ENCODE results near the gene CENPN. TPM values are rescaled to one million over a fixed set of nuclear protein-coding genes. Genes with fewer than 3 reads are reported as not detected.

The CENPN gene
- total RNA-seq, 1 donor from 2014 or later, result 57.2 TPM

DNA sequence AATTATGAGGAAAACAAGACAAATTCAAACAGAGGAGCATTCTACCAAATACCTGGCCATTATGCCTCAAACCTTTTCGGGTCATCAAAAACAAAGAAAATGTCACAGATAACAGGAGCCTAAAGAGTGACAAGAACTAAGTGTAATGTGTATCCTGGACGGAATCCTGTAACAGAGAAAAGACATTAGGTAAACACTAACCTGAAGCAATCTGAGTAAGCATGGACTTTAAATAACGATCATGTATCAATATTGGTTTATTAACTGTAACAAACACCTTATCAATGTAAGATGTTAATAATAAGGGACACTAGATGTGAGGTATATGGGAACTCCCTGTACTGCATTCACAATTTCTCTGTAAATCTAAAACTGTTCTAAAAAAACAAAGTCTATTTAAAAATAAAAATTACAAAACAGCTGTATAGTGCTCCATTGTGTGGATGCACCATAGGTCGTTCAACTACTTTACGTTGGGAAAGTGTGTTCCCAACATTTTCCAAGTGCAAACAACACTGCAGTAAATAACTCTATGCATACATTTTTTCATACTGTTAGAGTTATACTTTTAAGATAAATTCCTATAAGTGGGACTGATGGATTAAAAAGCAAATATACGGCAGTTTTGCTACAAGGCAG lies 15.1 kb upstream of the CENPN start:
- no peak for DNase-seq

DNA sequence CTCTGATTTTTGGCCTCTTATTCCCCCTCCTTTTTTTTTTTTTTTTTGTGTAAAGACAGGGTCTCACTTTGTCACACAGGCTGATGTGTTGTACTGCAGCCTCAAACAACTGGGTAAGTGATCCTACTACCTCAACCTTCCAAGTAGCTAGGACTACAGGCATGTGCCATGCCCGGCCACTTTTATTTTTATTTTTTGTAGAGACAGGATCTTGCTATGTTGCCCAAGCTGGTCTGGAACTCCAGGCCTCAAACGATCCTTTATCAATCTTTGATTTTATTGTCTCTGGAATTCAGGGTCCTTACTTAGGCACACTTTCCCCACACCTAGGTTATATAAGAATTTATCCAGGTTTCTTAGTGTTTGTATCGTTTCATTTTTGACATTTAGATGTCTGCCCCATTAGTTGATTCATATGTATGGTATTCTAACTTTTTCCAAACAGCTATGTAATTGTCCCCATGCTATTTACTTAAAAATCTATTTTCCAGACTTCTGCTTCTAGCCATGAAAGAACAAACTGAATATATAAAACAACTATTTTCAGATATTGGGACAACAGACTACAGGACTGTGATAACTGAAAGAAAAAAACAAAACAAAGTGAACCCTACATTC lies 14.2 kb upstream of the CENPN start:
- no peak for DNase-seq

DNA sequence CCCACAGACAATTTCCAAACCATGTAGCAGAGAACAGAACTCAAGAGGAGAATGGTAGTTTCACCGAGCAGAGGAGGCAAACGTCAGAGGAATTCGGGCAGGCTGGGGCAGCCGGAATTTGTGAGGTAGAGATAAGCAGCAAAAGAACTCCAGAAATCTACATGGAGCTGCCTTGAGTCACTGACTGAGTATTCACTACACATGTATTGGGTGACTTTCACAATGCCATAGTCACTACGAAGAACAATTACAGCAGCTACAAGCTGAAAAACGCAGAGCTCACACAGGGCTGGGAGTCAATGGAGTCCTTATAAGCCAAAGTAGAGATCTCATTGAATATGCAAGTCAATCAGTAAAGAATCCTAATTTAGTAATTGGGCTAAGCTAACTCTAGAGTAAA lies 13.7 kb upstream of the CENPN start:
- DNase-seq, result peak; percentile 62

DNA sequence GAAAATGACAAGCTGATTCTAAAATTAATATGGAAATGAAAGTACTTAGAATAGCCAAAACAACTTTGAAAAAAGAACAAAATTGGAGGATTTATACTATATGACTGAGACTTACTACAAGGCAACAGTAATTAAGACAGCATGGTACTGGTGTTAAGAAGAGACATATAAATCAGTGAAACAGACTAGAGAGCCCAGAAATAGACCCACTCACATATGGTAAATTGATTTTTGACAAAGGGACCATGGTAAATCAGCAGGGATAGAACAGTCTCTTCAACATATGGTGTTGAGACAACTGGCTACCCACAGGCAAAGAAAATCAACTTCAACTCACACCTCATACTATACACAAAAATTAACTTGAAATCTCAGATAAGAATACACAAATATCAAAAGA lies 13.2 kb upstream of the CENPN start:
- no peak for DNase-seq

DNA sequence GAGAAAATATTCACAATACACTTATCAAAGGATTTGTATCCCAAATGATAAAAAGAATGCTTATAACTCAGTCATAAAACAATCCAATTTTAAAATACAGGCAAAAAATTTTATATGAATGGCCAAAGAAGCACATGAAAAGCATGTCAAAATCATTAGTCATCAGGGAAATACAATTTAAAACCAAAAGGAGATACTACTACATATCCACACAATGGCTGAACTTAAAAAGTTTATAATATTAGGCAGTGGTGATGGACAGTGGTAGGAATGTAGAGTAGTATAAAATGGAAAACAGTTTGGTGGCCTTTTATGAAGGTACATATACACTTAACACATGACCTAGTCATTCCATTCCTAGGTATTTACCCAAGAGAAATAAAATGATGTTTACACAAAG lies 12.6 kb upstream of the CENPN start:
- peak; percentile 21 for DNase-seq

DNA sequence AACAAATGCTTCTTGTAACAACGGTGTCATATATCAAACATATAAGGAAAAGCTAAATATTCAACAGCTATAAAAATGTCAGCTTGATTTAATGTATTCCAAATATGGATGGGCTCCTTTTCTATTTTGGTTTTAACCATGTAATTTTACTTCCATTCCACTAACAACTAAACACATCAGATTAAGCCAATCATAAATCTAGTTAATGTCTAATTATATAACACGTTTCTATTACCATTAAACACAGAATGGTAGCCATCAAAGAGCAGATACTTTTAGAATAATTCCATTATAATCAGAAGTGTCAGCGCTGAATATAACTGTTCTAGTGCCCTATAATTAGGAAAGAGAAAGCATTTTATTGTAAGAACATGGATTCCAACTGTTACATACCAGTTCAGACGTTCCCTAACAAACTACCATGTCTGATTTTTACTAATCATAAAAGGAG lies 10.3 kb upstream of the CENPN start:
- no peak for DNase-seq

DNA sequence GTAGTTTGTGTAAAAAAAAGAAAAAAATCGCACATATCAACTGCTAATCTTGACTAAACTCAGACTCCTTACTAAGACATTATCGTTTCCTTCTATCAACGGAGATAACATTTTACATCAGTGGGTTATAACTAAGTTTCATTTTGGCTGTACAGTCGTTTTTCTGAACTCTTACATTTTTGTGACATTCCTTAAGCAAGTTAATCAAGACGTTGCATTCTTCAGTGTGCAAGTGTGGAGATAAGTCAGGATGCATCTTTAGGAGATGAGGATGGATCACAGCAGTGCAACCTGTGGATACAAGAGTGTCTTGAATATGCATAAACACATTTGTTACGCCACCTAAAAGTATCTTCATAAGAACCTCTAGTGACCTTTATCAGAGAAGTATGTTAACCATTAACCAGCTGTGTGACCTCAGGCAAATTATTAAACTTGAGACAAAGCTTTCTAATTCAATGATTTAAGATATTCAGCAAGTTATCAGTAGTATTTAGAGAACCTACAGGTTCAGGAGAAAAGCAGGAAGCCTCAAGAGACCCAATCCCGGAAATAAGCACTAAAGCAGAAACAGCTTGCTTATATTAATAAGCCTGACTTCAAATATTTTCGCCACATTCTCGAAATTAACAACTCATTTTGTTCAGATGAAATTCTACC lies 9.7 kb upstream of the CENPN start:
- no peak for DNase-seq

DNA sequence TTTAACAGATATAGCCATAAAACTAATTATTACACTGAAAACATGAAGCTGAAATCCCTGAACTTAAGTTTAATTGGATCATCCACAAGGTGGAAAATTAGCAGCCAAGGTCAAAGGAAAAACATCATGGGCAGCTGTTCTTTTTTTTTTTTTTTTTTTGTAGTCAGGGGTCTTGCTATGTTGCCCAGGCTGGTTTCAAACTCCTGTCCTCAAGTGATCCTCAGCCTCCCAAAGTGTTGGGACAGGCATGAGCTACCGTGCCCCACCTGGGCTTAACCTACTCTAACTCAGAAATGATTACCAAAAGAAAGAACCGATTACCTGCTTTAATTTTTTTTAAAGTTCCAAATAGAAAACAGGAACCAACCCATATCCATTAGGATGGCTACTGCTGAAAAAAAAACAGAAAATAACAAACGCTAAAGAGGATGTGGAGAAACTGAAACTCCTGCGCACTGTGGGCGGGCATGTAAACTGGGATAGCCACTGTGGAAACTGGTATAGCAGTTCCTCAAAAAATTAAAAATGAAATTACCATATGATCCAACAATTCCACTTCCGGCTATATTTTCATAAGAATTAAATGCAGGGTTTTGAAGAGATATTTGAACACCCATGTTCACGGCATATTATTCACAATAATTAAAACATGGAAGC lies 8.9 kb upstream of the CENPN start:
- DNase-seq, result no peak

DNA sequence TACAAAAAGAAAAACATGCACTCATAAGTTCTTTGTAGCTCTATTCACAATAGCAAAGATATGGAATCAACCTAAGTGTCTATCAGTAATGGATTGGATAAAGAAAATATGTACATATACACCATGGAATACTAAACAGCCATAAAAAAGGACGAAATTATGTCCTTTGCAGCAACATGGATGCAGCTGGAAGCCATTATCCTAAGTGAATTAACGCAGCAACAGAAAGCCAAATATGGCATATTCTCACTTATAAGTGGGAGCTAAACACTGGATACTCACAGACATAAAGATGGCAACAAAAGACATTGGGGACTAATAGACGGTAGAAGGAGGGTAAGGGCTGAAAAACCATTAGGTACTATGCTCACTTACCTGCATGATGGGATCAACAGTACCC lies 6.1 kb upstream of the CENPN start:
- no peak for DNase-seq

DNA sequence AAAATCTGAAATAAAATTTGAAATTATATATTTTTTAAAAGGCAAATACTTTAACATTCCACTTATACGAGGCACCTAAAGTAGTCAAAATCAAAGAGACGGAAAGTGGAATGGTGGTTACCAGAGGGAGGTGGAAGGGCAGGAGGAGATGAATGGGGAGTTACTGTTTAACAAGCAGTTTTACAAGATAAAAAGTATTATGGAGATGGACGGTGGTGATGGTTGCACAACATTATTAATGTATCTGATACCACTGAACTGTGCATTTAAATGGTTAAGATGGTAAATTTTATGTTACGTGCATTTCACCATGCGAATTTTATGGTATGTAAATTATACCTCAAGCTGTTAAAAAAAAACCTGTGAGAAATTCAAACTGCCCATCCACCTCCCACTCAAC lies 5.7 kb upstream of the CENPN start:
- no peak for DNase-seq

DNA sequence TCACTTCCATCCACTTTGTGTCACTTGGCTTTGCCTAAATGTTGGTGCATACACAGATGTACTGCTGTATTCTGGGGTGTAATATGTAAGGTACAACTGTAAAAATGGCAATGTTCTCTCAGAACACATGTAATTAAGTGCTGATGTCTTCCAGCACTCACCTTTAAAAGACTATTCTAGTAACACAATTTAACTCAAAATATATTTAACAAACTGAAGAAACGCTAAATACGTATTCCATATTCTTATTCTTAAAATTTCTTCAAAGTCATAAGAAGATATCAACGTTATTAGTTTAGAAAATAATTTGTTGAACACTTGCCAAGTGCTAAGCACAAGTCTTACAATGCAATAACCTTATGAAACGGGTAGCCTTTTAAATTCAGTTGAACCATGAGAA lies 4.0 kb upstream of the CENPN start:
- no peak for DNase-seq

DNA sequence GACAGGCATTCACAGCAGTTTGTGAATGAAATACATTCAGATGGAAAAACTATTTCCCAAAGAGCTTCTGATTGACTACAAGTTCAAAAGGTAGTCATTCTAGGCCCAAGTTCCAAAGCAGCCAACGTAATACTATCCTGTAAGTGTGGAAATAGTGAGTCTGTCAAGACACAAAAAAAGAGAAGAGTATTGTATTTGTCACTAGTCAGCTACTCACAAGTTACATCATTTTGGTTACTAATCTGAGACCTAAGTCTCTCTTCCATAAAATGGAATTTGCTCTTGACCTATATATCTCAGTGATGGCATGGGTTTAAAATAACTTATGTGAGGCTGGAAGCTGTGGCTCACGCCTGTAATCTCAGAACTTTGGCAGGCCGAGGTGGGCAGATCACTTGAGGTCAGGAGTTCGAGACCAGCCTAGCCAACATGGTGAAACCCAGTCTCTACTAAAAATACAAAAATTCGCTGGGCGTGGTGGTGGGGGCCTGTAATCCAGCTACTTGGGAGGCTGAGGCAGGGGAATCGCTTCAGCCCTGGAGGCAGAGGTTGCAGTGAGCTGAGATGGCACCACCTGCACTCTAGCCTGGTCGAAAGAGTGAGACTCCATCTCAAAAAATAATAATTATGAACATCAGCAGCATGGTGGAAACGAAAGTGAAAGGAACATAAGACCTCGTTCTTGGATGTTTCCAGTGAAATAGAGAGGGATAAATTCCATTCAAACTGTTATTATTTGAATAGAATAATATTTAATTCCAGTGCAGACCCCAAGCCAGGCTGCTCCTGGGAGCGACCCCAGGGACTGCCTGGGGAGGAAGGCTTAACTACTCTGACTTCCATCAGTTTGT lies 3.2 kb upstream of the CENPN start:
- DNase-seq, result no peak

DNA sequence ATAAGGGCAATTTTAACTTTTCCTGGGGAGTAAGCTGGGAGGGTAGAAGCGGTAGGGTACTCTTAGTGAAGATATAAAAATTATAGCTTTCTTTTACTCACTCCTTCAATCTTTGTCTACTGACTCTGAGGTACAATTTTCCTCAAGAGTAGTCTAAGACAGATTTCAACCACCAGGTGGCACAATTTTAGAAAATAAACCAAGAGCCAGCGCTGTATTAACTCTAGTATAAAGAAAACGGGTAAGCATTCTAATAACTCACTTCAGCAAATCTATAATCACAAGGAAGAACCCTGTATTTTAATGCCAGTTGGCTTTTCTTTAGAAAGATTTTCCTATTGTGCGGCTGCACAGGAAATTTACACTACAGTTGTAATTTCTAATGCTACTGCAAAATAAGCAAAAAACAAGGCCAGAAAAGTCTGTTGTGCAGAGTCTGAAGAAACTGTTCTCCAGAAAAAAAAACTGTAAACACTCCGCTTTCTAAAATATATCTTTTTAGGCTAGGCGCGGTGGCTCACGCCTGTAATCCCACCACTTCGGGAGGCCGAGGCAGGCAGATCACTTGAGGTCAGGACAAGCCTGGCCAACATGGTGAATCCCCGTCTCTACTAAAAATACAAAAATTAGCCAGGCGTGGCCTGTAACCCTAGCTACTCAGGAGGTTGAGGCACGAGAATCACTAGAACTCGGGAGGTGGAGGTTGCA lies 2.2 kb upstream of the CENPN start:
- peak; percentile 78 for DNase-seq

DNA sequence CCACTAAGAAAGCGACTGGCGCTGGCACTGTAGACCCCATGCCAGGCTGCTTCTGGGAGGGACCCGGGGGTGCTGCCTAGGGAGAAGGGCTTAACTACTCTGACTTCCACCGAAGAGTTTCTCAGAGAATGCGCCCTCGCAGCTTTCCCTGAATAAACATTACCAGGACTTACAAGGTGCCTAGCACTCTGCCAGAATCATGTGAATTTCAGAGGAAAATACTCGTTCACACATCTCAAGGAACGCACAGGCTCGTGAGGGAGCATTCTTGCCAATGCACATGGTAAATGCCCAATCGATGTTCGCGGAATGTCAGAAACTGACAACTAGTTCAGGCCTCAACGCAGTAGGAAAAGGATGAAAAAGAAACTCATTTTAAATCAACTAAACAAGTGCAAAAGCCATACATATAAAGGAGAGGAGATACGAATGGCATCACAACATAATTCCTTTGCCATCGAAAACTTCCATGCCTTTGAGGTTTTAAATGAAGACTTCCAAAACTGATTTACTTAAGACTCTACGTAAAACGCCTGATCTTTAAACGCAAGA lies 1.3 kb upstream of the CENPN start:
- DNase-seq, result peak; percentile 37

DNA sequence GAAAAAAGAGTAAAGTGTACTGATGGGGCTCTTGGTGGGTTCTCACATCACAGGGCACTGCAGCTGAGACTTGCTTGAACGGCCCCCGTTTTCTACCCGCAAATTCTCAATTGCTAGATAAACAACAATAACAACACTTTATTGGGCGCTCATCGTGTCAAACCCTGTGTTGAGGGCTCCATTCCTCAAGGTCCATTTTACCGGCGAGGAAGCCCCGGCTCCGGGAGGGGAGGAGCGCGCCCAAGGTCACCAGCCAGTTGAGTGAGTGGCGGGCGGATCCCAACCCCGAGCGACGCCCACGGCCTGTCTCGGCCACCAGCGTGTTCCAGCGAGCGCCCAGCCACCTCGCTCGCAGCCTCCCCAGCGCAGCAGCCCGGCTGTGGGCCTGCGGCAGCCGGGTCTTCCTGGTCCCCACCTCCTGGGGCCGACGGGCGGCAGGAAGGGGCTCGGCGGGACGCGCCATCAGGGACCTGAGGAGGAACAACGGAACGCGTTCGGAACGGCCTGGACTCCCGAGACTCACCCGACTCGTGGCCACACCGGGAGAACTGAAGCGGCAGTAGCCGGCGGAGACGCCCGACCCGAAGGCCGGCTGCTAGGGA lies 702 bp upstream of the CENPN start:
- DNase-seq, result peak; percentile 73

DNA sequence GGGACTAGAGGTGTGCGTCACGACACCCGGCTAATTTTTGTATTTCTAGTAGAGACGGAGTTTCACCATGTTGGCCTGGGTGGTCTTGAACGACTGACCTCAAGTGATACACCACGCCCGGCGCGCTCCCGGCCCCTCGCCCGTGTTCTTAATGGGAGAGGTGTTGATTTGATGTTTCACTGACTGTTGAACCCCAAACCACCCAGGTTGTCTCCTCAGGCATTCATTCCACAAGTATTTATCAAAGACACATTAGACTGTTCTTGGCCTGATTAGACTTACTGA lies 1.4 kb downstream of the CENPN start:
- no peak for DNase-seq

DNA sequence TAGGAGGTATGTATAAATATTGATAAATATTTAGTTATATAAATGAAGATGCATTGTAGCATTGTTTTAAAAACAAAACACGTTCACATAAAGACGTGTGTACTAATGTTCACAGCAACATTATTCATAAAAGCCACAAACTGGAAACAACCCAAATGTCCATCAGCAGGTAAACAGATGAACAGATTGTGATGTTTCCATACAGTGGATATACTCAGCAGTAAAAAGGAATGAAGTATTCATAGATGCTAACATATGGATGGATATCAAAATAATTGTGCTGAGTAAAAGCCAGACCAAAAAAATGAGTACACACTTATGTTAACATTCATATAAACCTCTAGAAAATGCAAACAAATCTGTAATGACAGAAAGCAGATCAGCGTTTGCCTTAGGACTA lies 6.0 kb downstream of the CENPN start:
- no peak for DNase-seq

DNA sequence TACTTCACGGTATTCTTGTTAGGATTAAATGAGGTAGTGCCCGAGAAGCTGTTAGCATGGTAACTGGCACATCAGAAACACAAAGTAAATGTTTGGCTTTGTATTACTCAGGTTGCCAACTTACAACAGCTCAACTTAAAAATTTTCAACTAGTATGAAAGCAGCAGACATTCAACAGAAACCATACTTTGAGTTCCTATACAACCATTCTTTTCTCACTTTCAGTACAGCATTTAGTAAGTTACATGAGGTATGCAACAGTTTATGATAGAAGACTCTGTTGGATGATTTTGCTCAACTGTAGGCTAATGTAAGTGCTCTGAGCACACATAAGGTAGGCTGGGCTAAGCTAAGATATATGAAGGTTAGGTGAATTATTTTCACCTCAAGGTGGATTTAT lies 7.7 kb downstream of the CENPN start:
- no peak for DNase-seq

DNA sequence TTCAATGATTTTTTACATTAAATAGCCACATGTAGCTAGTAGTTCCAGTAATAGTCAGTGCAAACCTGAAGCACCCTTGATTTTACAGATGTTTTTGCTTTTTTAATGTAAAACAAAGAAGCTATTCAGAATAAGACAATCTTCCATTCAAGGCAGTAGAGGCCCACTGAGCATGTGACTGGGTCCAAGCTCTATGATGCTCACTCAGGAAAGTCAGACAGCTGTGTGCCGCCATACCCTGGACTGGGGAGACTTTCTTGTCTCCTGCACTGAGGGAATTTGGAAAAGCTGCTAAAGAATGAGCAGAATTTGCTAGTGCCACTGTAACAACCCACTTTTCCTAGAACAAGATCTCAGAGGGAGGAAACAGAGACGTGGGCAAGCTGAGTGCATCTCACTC lies 11.5 kb downstream of the CENPN start:
- DNase-seq, result no peak

DNA sequence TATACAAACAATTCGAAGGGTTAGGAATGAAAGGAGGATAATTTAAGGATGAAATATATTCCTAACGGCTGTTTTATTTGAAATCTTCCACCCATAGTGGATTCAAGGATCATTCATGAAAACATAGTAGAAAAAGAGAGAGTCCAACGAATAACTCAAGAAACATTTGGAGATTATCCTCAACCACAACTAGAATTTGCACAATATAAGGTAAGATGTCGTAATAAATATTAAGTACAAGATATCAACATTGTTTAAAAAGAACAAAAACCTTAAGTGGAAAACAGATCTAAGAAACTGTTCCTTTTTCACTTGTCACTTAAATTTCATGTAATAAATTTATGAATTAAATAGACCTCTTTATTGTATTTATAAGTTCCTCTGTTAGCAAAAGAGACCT lies 19.4 kb downstream of the CENPN start:
- no peak for DNase-seq

DNA sequence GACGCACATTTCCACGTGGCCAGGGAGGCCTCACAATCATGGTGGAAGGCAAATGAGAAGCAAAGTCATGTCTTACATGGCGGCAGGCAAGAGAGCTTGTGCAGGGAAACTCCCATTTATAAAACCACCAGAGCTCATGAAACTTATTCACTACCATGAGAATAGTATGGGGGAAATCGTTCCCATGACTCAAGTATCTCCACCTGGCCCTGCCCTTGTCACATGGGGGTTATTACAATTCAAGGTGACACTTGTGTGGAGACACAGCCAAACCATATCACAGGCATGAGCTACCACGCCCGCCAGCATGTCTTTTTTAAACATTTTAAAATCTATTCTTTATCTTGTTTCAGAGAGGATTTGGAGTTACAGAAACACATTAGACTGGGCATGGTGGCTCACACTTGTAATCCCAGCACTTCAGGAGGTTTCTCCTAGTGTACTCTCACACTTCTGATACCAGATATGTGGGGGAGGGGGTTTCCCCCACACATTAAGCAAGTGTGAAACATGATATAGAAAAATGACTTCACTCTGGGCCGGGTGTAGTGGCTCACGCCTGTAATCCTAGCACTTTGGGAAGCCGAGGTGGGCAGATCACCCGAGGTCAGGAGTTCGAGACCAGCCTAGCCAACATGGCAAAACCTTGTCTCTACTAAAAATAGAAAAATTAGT lies 23.1 kb downstream of the CENPN start:
- DNase-seq, result no peak

Measured in dermis blood vessel endothelial cell (primary cell).